DOHH2 (cell line): ENCODE results near the gene LRP4.

ENCODE experiments used
- CTCF ChIP-seq: fragments of 200-600 bp; sonication (generic); IDR thresholded peaks from one replicate; pipeline ENCODE4 v1.5.1; 2014; ENCODE audit warnings: antibody characterized with exemption, mild to moderate bottlenecking, low read depth, low read length; ENCODE audit not compliant: poor library complexity, severe bottlenecking
- EZH2phosphoT487 ChIP-seq: fragments of 200-600 bp; sonication (generic); IDR thresholded peaks from 2 replicates; pipeline ENCODE4 v1.6.1; 2017; ENCODE audit warnings: borderline replicate concordance, mild to moderate bottlenecking, antibody characterized with exemption, low read length, moderate library complexity, mixed read lengths

GRCh38 chr11:46892109-46892508 lies 26.2 kb downstream of the LRP4 start:
- TF ChIP-seq CTCF (no peak), EZH2phosphoT487 (no peak)
